K562 treated with DMSO at 1 percent for 12 hours (cell line): Measurements from ENCODE around the gene LYRM7. TPM values are rescaled to one million over a fixed set of nuclear protein-coding genes. Genes with fewer than 3 reads are reported as not detected.

ENCODE experiments used
- total RNA-seq: library from RNA; unstranded; fragments of 300-600 nt; gene quantifications from 2 replicates; pipeline ENCODE4 v1.2.3, GENCODE V29; 2022; ENCODE audit not compliant: insufficient read depth

LYRM7 gene
- total RNA-seq, result 3.3 and 26.2 TPM in 2 replicates

GRCh38 chr5:131170540-131171275 lies at the start of gene LYRM7:
Gene LYRM7 (plus strand): TSS chr5:131170944. CDS start chr5:131171021, 77 bp downstream.

GRCh38 chr5:131165119-131165727 lies 5.5 kb upstream of the LYRM7 start, which contains the start of gene HINT1:
Gene HINT1 (minus strand): TSS chr5:131165256. CDS start chr5:131165205, 51 bp downstream.

Other genes starting within 250 kb of the LYRM7 start
- gene HINT1, start 5.7 kb upstream of the LYRM7 start, total RNA-seq, result 343 and 455 TPM in 2 replicates
- gene CDC42SE2, start 93.1 kb downstream of the LYRM7 start, total RNA-seq, result 9.7 and 29.7 TPM in 2 replicates